Caki2 (cell line): ENCODE measurements around the gene KRTAP1-5. TPM values are rescaled to one million over a fixed set of nuclear protein-coding genes. Genes with fewer than 3 reads are reported as not detected.
A peak's percentile ranks its signal among the peaks of the same experiment; 100 is the strongest.
"Not testable (repeated sequence)": the region's sequence is repeated elsewhere in the genome, so short reads cannot be mapped to it uniquely, and the experiment has no call there.

Experiments used
- DNase-seq: peaks from one replicate; pipeline ENCODE4 v3.0.0-alpha.2; 2015; ENCODE audit warnings: low read depth
- in situ Hi-C: cut with HindIII; loops from 2 replicates; pipeline ENCODE4 v1.10.0; 2016; ENCODE audit warnings: low sequenced_read_pairs, low pct_unique_long_range_greater_than_20kb, mixed read lengths
- total RNA-seq: library from RNA; depleted of rRNA; stranded (reverse); fragments of >200 nt; shearing (Covaris generic); gene quantifications from 2 replicates; pipeline ENCODE4 v1.2.3, GENCODE V29; 2014; ENCODE audit warnings: low replicate concordance

Gene KRTAP1-5
- total RNA-seq, 1 experiment from 2014 or later = not detected

GRCh38 chr17:41054556-41054955, 27.5 kb upstream of the KRTAP1-5 start:
- in situ Hi-C loops, DNase-seq: not testable (repeated sequence)

- DNase-seq = no peak
- in situ Hi-C loops = no loop called here
Measured at GRCh38 chr17:41054025-41054424, 27.0 kb upstream of the KRTAP1-5 start.

GRCh38 chr17:41052566-41052965, 25.6 kb upstream of the KRTAP1-5 start:
- DNase-seq = no peak
- in situ Hi-C loops = no loop called here

- in situ Hi-C loops = no loop called here
- no peak for DNase-seq
Measured at GRCh38 chr17:41049110-41049509, 22.1 kb upstream of the KRTAP1-5 start.

GRCh38 chr17:41048441-41048840, 21.4 kb upstream of the KRTAP1-5 start:
- no peak for DNase-seq
- in situ Hi-C loops = no loop called here

- not testable (repeated sequence) for DNase-seq
Measured at GRCh38 chr17:41046735-41047465, 19.9 kb upstream of the KRTAP1-5 start, which contains the start of gene KRTAP2-1. KRTAP2-1 (minus strand) TSS chr17:41047316; CDS start chr17:41047267, 49 bp downstream.

GRCh38 chr17:41042953-41043352, 15.9 kb upstream of the KRTAP1-5 start:
- in situ Hi-C loops = no loop called here
- no peak for DNase-seq

More at GRCh38 chr17:41046735-41047465, 19.9 kb upstream of the KRTAP1-5 start, which contains the start of gene KRTAP2-1:
- in situ Hi-C loops = not testable (repeated sequence)

- in situ Hi-C loops, DNase-seq: not testable (repeated sequence)
Measured at GRCh38 chr17:41040783-41041571, 14.0 kb upstream of the KRTAP1-5 start, which contains the start of gene KRTAP1-1. KRTAP1-1 (minus strand) TSS chr17:41041450; CDS start chr17:41041397, 53 bp downstream.

- no peak for DNase-seq
- in situ Hi-C loops = no loop called here
Measured at GRCh38 chr17:41037853-41038350, 10.9 kb upstream of the KRTAP1-5 start.

GRCh38 chr17:41034346-41034935, 7.4 kb upstream of the KRTAP1-5 start, which contains the start of gene KRTAP1-3:
KRTAP1-3 (minus strand) TSS chr17:41034874; CDS start chr17:41034821, 53 bp downstream.
- DNase-seq, in situ Hi-C loops: not testable (repeated sequence)

- no peak for DNase-seq
- in situ Hi-C loops = no loop called here
Measured at GRCh38 chr17:41029633-41030245, 2.7 kb upstream of the KRTAP1-5 start, which contains the start of gene KRTAP1-4. KRTAP1-4 (minus strand) TSS chr17:41030195; CDS start chr17:41030078, 117 bp downstream.

GRCh38 chr17:41024697-41025096, 2.3 kb downstream of the KRTAP1-5 start:
- no peak for DNase-seq
- in situ Hi-C loops = no loop called here

GRCh38 chr17:41020336-41020735, 6.7 kb downstream of the KRTAP1-5 start:
- DNase-seq = peak; percentile 61
- in situ Hi-C loops = no loop called here

GRCh38 chr17:41019415-41019814, 7.6 kb downstream of the KRTAP1-5 start:
- DNase-seq = no peak
- in situ Hi-C loops = no loop called here

GRCh38 chr17:41018541-41018940, 8.5 kb downstream of the KRTAP1-5 start:
- in situ Hi-C loops = no loop called here
- DNase-seq = no peak

GRCh38 chr17:41016578-41017215, 10.3 kb downstream of the KRTAP1-5 start:
- in situ Hi-C loops = no loop called here
- no peak for DNase-seq

- DNase-seq = peak; percentile 47
- in situ Hi-C loops = no loop called here
Measured at GRCh38 chr17:41015454-41015853, 11.6 kb downstream of the KRTAP1-5 start.
